Activated CD4-positive, alpha-beta T cell treated with anti-CD3 and anti-CD28 coated beads, Interleukin-2, amount 50 U/mL, for 24 hours (primary cell): ENCODE measurements around the gene CA6.
"Not testable (repeated sequence)": the region's sequence is repeated elsewhere in the genome, so short reads cannot be mapped to it uniquely, and the experiment has no call there.

Source experiments
- DNase-seq, 2 donors: peaks; one replicate each; pipeline ENCODE4 v3.0.0-alpha.2; 2020; ENCODE audit warnings: low read depth in 1 of 2, low spot score in 1 of 2

Gene CA6

DNA sequence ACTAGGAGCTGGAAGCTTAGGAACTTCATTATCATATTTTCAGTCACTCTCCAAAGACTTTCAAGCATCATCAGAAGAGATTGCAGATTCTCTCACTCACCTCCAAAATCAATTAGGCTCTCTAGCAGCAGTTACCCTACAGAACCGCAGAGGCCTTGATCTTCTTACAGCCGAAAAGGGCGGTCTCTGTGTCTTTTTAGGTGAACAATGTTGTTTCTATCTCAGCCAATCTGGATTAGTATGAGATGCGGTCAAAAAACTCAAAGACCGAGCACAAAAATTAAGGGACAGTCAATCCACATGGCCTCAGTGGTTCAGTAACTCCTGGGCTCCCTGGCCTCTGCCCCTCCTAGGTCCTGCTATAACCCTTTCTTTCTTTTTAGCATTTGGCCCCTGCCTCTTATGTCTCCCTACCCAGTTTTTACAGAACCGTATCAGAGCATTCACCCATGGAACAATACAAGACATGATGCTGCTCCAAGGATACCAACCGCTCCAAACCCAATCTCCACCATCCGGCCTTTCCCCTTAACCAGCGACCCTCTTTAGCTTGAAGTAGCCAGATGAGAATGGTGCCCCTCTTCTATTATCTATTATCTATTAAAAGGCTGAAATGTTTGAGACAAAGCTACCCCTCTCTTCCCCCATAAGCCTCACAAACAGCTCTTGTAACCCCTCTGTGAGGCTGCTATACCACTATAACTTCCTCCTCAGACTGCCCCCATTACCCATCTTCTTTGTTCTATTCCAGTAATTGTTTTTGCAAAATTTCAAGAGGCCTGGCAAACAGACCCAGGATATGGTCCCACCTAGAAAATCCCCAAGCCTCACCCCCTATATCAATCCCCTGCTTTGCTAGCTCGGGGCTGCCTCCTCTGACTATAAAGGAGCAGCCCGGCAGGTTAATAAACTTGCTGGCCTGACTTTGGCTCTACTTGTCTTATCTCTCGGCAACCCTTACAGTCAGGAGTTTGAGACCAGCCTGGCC lies 18.7 kb upstream of the CA6 start:
- no peak for DNase-seq

DNA sequence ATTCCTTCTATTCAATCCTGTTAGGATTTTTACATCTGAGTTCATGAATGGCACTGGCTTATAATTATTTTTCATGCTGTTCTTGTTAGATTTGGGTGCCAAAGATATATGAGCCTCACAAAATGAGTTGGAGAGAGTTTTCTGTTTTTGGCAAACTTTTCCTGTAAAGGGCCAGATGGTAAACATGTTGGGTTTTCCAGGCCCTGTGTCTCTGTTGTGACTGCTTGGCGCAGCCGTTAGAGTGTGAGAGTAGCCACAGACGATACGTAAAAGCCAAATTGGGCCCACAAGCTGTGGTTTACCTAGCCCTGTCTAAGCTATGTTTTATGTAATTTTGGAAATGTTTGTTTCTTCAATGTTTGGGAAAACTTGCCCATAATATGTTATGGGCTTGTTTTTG lies 15.6 kb upstream of the CA6 start:
- DNase-seq, result no peak

DNA sequence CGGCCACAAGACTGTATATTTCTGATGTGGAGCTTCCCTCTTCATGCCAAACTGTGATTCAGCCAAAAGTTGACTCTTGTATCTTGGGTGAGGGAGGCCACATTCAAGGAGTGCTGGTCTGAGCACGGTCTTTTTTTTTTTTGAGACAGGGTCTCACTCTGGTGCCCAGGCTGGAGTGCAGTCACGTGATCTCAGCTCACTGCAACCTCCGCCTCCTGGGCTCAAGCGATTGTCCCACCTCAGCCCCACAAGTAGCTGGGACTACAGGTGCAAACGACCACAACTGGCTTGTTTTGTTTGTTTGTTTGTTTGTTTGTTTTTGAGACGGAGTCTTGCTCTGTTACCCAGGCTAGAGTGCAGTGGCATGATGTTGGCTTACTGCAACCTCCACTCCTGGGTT lies 8.6 kb upstream of the CA6 start:
- DNase-seq, result not testable (repeated sequence)

DNA sequence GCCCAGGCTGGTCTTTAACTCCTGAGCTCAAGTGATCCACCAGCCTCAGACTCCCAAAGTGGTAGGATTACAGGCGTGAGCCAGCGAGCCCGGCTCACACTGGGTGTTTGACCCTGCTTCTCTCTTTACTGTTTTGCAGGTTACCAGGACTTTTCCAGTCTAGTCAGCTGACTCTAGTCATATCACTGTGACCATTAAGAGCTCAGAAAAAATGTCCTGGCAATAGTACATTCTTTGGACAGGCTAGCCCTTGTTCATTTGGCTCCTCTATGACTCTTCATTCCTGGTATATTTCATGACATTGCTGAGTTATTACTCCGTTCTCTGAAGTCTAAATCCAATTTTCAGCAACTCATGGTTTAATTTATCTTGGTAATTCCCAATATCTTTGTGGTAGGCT lies 8.0 kb upstream of the CA6 start:
- DNase-seq, result no peak

- DNase-seq, result no peak
These were observed 7.3 kb upstream of the CA6 start for GRCh38 chr1:8938232-8938999.

GRCh38 chr1:8939000-8939265 lies 6.7 kb upstream of the CA6 start:
- DNase-seq, result no peak

- DNase-seq, result no peak
These were observed 6.2 kb upstream of the CA6 start for GRCh38 chr1:8939362-8939995.

DNA sequence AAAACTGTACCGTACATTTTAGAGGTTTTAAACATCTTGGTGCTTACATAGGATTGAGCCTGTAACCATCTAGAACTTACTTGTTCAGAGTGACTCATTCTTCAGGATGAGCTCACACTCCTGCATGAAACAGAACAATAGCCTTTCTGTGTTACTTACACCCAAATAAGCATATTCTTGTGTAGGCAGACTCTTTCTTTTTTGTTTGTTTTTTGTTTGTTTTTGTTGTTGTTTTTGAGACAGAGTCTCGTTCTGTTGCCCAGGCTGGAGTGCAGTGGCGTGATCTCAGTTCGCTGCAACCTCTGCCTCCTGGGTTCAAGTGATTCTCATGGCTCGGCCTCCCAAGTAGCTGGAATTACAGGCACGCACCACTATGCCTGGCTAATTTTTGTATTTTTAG lies 3.8 kb upstream of the CA6 start:
- no peak for DNase-seq

DNA sequence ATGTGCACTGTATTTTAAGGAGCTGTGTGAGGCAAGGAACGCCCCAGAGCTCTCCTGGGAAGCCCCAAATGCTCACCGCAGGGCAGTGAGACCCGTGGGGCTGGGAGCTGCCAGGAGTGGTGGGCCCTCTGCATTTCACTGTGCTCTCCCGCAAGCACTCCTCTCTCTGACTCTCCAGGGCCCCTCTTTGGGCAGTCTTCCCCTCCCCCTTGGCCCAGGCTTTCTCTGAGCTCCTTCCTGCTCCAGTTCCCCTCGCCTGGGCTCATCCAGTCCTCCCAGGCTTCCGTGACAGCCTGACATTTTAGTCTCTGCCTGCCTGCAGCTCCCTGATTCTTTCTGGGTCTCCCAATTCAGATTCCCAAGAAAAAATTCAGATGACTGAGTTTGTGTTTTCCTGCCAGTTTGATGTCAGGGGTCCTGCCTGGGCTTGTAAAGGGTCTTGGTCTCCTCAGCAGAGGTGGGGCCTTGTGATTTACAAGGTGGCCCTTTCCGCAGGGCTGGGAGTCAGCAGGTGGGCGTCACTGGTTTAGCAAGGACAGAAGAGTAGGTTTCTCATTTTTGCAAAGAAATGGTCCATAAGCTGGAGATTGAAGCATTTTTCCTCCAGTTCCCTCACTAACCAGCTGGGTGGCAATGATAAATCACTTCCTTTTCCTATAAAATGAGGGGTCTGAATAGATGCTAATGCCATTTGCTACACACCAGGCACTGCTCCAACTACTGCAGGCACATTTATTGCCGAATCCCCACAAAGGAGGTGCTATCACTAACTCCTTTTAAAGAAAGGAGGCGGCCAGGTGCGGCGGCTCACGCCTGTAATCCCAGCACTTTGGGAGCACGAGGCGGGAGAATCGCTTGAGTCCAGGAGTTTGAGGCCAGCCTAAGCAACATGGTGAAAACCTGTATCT lies 1.9 kb upstream of the CA6 start:
- DNase-seq, result no peak

GRCh38 chr1:8947127-8947691 lies 1.5 kb downstream of the CA6 start:
- no peak for DNase-seq

- no peak for DNase-seq
These were observed 4.6 kb downstream of the CA6 start for GRCh38 chr1:8950309-8950708.

DNA sequence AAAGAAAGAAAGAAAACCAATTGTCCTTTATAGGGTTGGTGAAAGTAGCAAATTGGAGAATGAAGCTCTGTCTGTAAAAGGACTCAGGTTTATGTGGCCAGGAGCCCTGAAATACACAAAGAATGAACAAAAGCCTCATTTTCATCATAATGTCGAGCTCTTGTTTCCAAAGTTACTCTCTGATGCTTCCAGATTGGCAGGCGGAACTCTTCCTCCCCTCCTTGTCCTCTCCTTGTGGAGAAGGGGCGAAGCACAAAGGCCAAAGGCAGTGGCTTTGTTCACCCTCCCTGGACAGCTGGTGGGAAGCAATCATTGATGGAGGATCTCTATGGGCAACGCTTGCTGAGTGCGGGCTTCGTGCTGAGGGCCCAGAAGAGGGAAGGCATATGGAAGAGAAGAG lies 5.6 kb downstream of the CA6 start:
- DNase-seq, result no peak

DNA sequence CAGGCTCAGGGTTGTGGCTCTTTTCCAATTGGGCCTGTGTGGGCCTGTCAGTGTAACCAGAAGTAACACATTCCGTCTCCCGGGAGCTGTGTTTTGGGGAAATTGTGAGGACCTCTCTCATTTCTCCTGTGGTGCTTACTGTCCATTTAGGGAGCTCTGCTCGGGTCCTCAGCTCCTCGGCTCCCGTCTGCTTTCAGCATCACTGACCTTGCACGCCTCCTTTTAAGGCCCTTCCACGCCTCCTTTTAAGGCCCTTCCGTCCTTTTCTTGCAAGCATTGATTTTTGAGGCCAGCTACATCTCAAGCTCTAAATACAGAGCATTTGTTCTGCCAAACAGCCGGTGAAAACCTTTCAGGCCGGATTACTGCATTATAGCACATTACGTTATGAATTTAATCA lies 9.7 kb downstream of the CA6 start:
- DNase-seq, result no peak

DNA sequence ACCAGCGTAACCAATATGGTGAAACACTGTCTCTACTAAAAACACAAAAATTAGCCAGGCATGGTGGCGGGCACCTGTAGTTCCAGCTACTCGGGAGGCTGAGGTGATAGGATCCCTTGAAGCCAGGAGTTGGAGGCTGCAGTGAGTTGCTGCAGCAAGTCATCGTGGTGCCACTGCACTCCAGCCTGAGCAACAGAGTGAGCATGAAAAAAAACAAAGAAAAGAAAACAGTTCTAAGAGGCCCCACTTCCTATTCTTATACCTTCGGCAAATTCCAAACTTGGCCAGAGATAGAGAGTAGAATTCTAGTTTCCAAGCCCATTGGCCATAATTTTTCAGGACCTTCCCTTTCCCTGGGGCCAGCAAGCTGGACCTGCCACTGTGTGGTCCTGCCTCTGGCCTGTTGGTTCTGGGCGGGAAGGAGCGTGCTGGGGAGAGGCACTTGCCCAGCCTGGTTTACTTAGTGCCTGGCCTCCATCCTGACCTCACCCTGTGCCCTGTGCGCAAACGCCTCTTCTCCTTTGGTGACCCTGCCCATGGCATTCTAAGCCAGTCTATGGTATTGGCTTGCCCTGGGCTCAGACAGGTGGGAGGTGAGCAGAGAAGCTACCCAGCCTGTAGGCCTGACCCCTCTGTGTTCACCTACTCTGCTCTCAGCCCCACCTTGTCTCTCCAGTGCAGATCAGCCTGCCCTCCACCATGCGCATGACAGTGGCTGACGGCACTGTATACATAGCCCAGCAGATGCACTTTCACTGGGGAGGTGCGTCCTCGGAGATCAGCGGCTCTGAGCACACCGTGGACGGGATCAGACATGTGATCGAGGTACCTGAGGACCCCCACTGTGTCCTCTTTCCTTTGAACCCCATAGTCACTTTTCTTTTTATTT lies 11.0 kb downstream of the CA6 start:
- DNase-seq, result no peak

GRCh38 chr1:8962812-8963530 lies 17.3 kb downstream of the CA6 start:
- no peak for DNase-seq

GRCh38 chr1:8963963-8964362 lies 18.3 kb downstream of the CA6 start:
- no peak for DNase-seq

GRCh38 chr1:8965121-8965820 lies 19.6 kb downstream of the CA6 start:
- no peak for DNase-seq

DNA sequence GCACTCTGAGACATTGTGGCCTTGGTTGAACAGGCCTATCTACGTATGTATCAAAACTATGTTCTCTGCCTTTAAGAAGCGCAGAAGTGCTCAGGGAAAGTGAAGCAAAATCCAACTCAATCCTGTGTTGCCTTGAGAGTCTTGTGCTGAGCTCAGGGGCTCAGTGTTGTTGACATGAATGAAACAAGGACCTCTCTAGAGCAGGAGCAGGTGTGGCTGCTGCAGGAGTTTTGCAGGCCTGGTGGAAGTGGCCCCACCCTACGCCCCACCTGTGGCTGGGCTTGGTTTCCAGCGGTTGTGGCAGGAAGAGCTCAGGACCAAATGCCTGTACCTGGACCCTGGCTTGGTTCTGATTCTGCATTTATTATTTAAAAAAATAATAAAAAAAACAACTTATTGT lies 20.9 kb downstream of the CA6 start:
- DNase-seq, result no peak
